K562 (cell line): ENCODE data around the gene BEST2. TPM values are rescaled to one million over a fixed set of nuclear protein-coding genes. Genes with fewer than 3 reads are reported as not detected.

Experiments
- ATAC-seq: fragments of 200-7000 bp; cut with Tn5 transposase; 3 replicates; pipeline ENCODE4 v1.9.1; 2020; ENCODE audit warnings: moderate library complexity
- BruUV-seq: library from RNA; stranded (reverse); fragments of 400-500 nt; replicated peaks from 2 replicates; lab custom pipeline; 2021; lab: Mats Ljungman, UMichigan
- CTCF ChIA-PET: fragments of 300-600 bp; formaldehyde crosslinking; extraction: SDS; loops from one replicate; lab custom pipeline; 2021; ENCODE audit warnings: low intra/inter-chr PET ratio; lab: Yijun Ruan, JAX
- POLR2A ChIA-PET: fragments of 300-600, 350-650 bp; sonication (Branson Sonifier 250); formaldehyde crosslinking; extraction: SDS; loops from one replicate; lab custom pipeline; 2021; ENCODE audit warnings: antibody characterized with exemption, inconsistent platforms; lab: Yijun Ruan, JAX
- DNase-seq, 4 experiments: peaks; one replicate each; pipeline versions ENCODE4 v3.0.0 to v3.0.0-alpha.2; 2011 to 2018; ENCODE audit warnings: low spot score in 3 of 4, mixed read lengths in 3 of 4; ENCODE audit errors: extremely low read depth in 1 of 4
- FAIRE-seq: peaks from 2 replicates; lab custom pipeline; 2011; peaks lifted over from hg19 to GRCh38; lab: Jason Lieb, UNC
- H2AFZ ChIP-seq: 2 replicates; pipeline ENCODE4 v1.6.0; 2011; ENCODE audit warnings: low read depth, low read length, control low read depth, inconsistent platforms
- H3K27ac ChIP-seq: fragments of 200-600 bp; 3 replicates; pipeline ENCODE4 v1.8.0; 2011; ENCODE audit warnings: low read depth, mild to moderate bottlenecking, control low read depth, inconsistent platforms, low read length, moderate library complexity, mixed read lengths; ENCODE audit errors: extremely low read depth
- H3K27me3 ChIP-seq, 2 experiments: fragments of 300-600 bp in 1 of 2; 2 replicates in 1 of 2; 3 replicates in 1 of 2; pipeline versions ENCODE4 v1.6.0 to v1.8.0; 2011; ENCODE audit warnings: inconsistent platforms in 2 of 2, low read length in 2 of 2, mild to moderate bottlenecking in 1 of 2, mixed read lengths in 1 of 2, moderate library complexity in 1 of 2; ENCODE audit not compliant: control insufficient read depth in 2 of 2, insufficient read depth in 2 of 2
- H3K36me3 ChIP-seq: fragments of 300-600 bp; 3 replicates; pipeline ENCODE4 v1.8.0; 2011; ENCODE audit warnings: mild to moderate bottlenecking, low read length, inconsistent platforms; ENCODE audit not compliant: control insufficient read depth, insufficient read depth
- H3K4me1 ChIP-seq, 2 experiments: fragments of 200-600 bp in 1 of 2; replicated peaks in 1 of 2; 2 replicates in 1 of 2; 3 replicates in 1 of 2; pipeline versions ENCODE4 v1.5.1 to v1.8.0; 2011; ENCODE audit warnings: inconsistent platforms in 2 of 2, low read length in 2 of 2, mild to moderate bottlenecking in 1 of 2, mixed read lengths in 1 of 2, moderate library complexity in 1 of 2; ENCODE audit not compliant: control insufficient read depth in 2 of 2, insufficient read depth in 2 of 2
- H3K4me2 ChIP-seq: 2 replicates; pipeline ENCODE4 v1.6.1; 2011; ENCODE audit warnings: low read length, control low read depth, inconsistent platforms, mixed read lengths; ENCODE audit not compliant: insufficient read depth
- H3K4me3 ChIP-seq: fragments of 200-600 bp; sonication (generic), shearing (Covaris generic); 2 replicates; pipeline ENCODE4 v1.5.1; 2016; ENCODE audit warnings: control low read depth, inconsistent platforms
- H3K79me2 ChIP-seq: fragments of 200-600 bp; 3 replicates; pipeline ENCODE4 v1.8.0; 2011; ENCODE audit warnings: low read length, inconsistent platforms; ENCODE audit not compliant: control insufficient read depth, insufficient read depth
- H3K9ac ChIP-seq, 2 experiments: 2 replicates each; pipeline versions ENCODE4 v1.6.0 to v1.6.1; 2011; ENCODE audit warnings: low read depth in 2 of 2, low read length in 2 of 2, control low read depth in 1 of 2, inconsistent platforms in 1 of 2, mild to moderate bottlenecking in 1 of 2, mixed read lengths in 1 of 2; ENCODE audit not compliant: insufficient read depth in 1 of 2
- H3K9me1 ChIP-seq: one replicate; pipeline ENCODE4 v1.6.0; 2011; ENCODE audit warnings: inconsistent platforms, mild to moderate bottlenecking, low read length, moderate library complexity; ENCODE audit not compliant: control insufficient read depth, insufficient read depth
- H3K9me3 ChIP-seq: replicated peaks from 2 replicates; pipeline ENCODE4 v1.5.1; 2011; ENCODE audit warnings: low read depth, low read length, inconsistent platforms; ENCODE audit not compliant: control insufficient read depth, insufficient read depth
- H4K20me1 ChIP-seq: replicated peaks from 2 replicates; pipeline ENCODE4 v1.6.1; 2011; ENCODE audit warnings: low read length, inconsistent platforms, mixed read lengths; ENCODE audit not compliant: control insufficient read depth, insufficient read depth
- DMBX1 ChIP-seq: fragments of 250-450 bp; sonication (Bioruptor Pico); IDR thresholded peaks from 2 replicates; pipeline ENCODE4 v1.8.0; 2022; ENCODE audit warnings: inconsistent platforms, mild to moderate bottlenecking, moderate library complexity, borderline replicate concordance
- EGR1 ChIP-seq: fragments of 450-650 bp; conservative IDR thresholded peaks from 2 replicates; pipeline ENCODE4 v1.6.1; 2017; ENCODE audit warnings: mild to moderate bottlenecking
- FOS ChIP-seq: IDR thresholded peaks from 3 replicates; pipeline ENCODE4 v1.6.1; 2011; ENCODE audit not compliant: insufficient read length; ENCODE audit errors: extremely low read depth
- FOXK1 ChIP-seq: sonication (generic); formaldehyde crosslinking; IDR thresholded peaks from 2 replicates; pipeline ENCODE4 v1.8.0; 2022; ENCODE audit warnings: missing genetic modification reagents, mild to moderate bottlenecking, borderline replicate concordance
- FOXM1 ChIP-seq, 2 experiments: fragments of 450-650 bp in 1 of 2; sonication (generic) in 1 of 2; formaldehyde crosslinking in 1 of 2; IDR thresholded peaks; 2 replicates each; pipeline versions ENCODE4 v1.6.1 to v1.9.0; 2017 to 2022; ENCODE audit warnings: low read depth in 2 of 2, mild to moderate bottlenecking in 2 of 2, missing genetic modification reagents in 1 of 2, moderate library complexity in 1 of 2
- FUS ChIP-seq: fragments of 200-400 bp; formaldehyde crosslinking; optimal IDR thresholded peaks from 2 replicates; pipeline ENCODE3; 2017; ENCODE audit warnings: low read depth, low read length
- MEF2D ChIP-seq: conservative IDR thresholded peaks from 2 replicates; pipeline ENCODE4 v1.6.1; 2016; ENCODE audit warnings: low read depth, missing genetic modification characterization, missing compliant biosample characterization
- PHB2 ChIP-seq: fragments of 450-650 bp; IDR thresholded peaks from 2 replicates; pipeline ENCODE4 v1.6.1; 2017; ENCODE audit warnings: low read depth
- PYGO2 ChIP-seq: fragments of 450-650 bp; IDR thresholded peaks from 2 replicates; pipeline ENCODE4 v1.6.1; 2016; ENCODE audit warnings: mild to moderate bottlenecking, missing genetic modification characterization, moderate library complexity, missing compliant biosample characterization
- RB1 ChIP-seq: fragments of 450-650 bp; IDR thresholded peaks from 2 replicates; pipeline ENCODE4 v1.6.1; 2017; ENCODE audit warnings: low read depth, mild to moderate bottlenecking
- SMARCB1 ChIP-seq: IDR thresholded peaks from 2 replicates; pipeline ENCODE4 v1.6.1; 2011; ENCODE audit warnings: improper control_type of control experiment, low read depth; ENCODE audit not compliant: insufficient read length
- SUPT5H ChIP-seq: fragments of 450-650 bp; IDR thresholded peaks from 2 replicates; pipeline ENCODE4 v1.6.1; 2016
- U2AF2 ChIP-seq: fragments of 200-400 bp; formaldehyde crosslinking; optimal IDR thresholded peaks from 2 replicates; pipeline ENCODE3; 2017; ENCODE audit warnings: low read depth, mild to moderate bottlenecking, low read length
- ZKSCAN8 ChIP-seq: fragments of 200-800 bp; sonication (Bioruptor generic); IDR thresholded peaks from 2 replicates; pipeline ENCODE4 v1.6.1; 2016; ENCODE audit warnings: missing genetic modification characterization, missing compliant biosample characterization
- ZNF589 ChIP-seq: fragments of 200-800 bp; sonication (Bioruptor generic); IDR thresholded peaks from 2 replicates; pipeline ENCODE4 v1.6.1; 2016; ENCODE audit warnings: low read depth, missing genetic modification characterization, missing compliant biosample characterization
- ZNF644 ChIP-seq: fragments of 200-800 bp; sonication (Bioruptor generic); IDR thresholded peaks from 2 replicates; pipeline ENCODE4 v1.6.1; 2016; ENCODE audit warnings: low read depth, missing genetic modification characterization, missing compliant biosample characterization
- WGBS: fragments of 100-300 bp; shearing (Covaris generic); methylation state at CpG from one replicate; pipeline ENCODE4 v1.1.6; 2016; ENCODE audit warnings: low coverage, mixed read lengths; ENCODE audit not compliant: insufficient coverage; ENCODE audit errors: missing lambda C conversion rate; 5-methylcytosine and 5-hydroxymethylcytosine counted together
- in situ Hi-C: fragments of 300-500 bp; cut with MboI; formaldehyde crosslinking; loops from 4 replicates; pipeline ENCODE4 v1.15.0; 2018; ENCODE audit warnings: inconsistent platforms, mixed read lengths
- intact Hi-C: fragments of 100-400 bp; cut with micrococcal nuclease; formaldehyde crosslinking; loops from 2 replicates; pipeline ENCODE4 v1.14.2; 2022
- polyA plus RNA-seq, 8 experiments: library from polyadenylated mRNA; depleted of rRNA in 4 of 8; stranded (reverse) in 5 of 8; unstranded in 3 of 8; fragments of >200 nt; fragmentation: Nextera tagmentation in 2 of 8; fragmentation: Illumina TruSeq in 1 of 8; extraction: Ambion mirVana in 2 of 8; extraction: Trizol in 1 of 8; gene quantifications; 2 replicates each; pipeline versions ENCODE4 v1.2.1 to v1.2.3, GENCODE V29; 2011 to 2014; ENCODE audit warnings: inconsistent platforms in 1 of 8, missing spikeins in 1 of 8
- total RNA-seq, 7 experiments: library from RNA; depleted of rRNA in 6 of 7; stranded (reverse); fragments of >200 nt in 6 of 7; fragmentation: Illumina TruSeq in 2 of 7; extraction: Trizol in 2 of 7; gene quantifications; 2 replicates each; pipeline versions ENCODE4 v1.2.1 to v1.2.3, GENCODE V29; 2011 to 2021; ENCODE audit warnings: low replicate concordance in 1 of 7
- TF ChIP-seq, protein P1 (sequence below): fragments of 200-800 bp; sonication (Bioruptor generic); IDR thresholded peaks from 2 replicates; pipeline ENCODE4 v1.6.1; 2016; ENCODE audit warnings: missing genetic modification characterization, missing compliant biosample characterization

BEST2 gene
- total and polyA plus RNA-seq, 9 of the 15 experiments (the other 6 are each of a cell fraction or from before 2014, with no cell fraction given), result not detected

DNA sequence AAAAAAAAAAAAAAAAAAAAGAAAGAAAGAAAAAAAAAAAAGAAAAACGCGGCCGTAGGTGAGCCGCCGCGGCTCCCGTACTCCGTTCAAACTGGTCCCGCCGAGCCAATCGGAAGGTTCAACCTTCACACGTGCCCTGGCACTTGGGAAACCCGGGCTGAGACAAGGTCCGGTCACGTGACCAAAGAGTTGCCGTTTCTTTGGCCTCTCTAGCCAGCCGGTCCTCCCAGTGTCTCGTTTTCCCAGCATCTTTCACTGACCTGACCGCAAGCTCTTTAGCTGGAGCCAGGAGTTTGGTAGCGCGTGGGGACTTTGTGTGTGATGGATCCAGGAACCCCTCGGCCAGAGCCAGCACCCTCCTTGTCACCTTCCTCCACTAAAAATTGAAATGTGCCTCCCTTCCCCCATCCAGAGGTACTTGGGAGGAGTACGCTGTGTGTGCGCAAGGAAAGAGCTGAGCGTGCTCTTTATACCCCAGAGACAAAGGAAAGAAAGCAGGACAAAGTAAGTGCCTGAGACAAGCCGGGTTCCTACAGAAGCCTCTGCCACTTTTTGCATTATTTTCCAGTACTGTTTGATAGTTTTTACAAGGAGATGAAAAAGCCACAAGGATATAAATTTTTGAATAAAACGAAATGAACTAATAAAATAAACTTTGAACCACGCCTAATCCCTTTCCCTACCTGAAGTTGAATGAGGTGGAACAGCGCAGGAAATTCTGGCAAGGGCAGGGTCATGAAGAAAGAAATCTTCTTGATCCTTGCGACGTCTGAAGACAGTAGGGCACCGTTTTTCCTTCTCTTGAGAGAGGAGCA, 28.8 kb upstream of the BEST2 start:
- Histone ChIP-seq H3K27me3 (no peaks in the 10 kb centered on the region), H3K9me1 (peaks cover 3% of the 10 kb centered on the region), H3K9me3 (no peaks in the 10 kb centered on the region), H3K79me2 (peaks cover 65% of the 10 kb centered on the region), H3K4me1 (peaks cover 10 to 44% of the 10 kb centered on the region in 2 experiments; a peak in 3 of 5 replicates), H3K4me3 (peak overlapping the region; percentile 82), H4K20me1 (peaks cover 17% of the 10 kb centered on the region; the same call in 1 of the 2 replicates), H3K9ac (peak overlapping the region; percentile 89 to 99), H3K4me2 (peak overlapping the region; percentile 92), H3K27ac (peak overlapping the region; percentile 87), H2AFZ (peak overlapping the region; percentile 78), H3K36me3 (peaks cover 32% of the 10 kb centered on the region)
- BruUV-seq, result TSS peak; percentile 97
- under 1% methylated on average over 30 of the region's 32 CpGs for WGBS
- DNase-seq, result peak; percentile 88 to 100 (median 94)
- FAIRE-seq, result peak; percentile 98
- peak; percentile 83 for ATAC-seq
- ChIA-PET POLR2A (interaction anchor here (0.5 to 4.4 kb wide), 21 partner anchors 10 to 1361 kb away, joined by 3 to 50 read pairs (median 3); partner anchors contain the start of genes DHPS, GCDH, GET3 and JUNB), CTCF (no interaction called here)
- intact Hi-C loops, result loop anchor here (1.0 kb wide), 1 partner anchor 11 kb away; no protein-coding TSS in a partner anchor
- in situ Hi-C loops, result no loop called here
- TF ChIP-seq, protein P1, sequence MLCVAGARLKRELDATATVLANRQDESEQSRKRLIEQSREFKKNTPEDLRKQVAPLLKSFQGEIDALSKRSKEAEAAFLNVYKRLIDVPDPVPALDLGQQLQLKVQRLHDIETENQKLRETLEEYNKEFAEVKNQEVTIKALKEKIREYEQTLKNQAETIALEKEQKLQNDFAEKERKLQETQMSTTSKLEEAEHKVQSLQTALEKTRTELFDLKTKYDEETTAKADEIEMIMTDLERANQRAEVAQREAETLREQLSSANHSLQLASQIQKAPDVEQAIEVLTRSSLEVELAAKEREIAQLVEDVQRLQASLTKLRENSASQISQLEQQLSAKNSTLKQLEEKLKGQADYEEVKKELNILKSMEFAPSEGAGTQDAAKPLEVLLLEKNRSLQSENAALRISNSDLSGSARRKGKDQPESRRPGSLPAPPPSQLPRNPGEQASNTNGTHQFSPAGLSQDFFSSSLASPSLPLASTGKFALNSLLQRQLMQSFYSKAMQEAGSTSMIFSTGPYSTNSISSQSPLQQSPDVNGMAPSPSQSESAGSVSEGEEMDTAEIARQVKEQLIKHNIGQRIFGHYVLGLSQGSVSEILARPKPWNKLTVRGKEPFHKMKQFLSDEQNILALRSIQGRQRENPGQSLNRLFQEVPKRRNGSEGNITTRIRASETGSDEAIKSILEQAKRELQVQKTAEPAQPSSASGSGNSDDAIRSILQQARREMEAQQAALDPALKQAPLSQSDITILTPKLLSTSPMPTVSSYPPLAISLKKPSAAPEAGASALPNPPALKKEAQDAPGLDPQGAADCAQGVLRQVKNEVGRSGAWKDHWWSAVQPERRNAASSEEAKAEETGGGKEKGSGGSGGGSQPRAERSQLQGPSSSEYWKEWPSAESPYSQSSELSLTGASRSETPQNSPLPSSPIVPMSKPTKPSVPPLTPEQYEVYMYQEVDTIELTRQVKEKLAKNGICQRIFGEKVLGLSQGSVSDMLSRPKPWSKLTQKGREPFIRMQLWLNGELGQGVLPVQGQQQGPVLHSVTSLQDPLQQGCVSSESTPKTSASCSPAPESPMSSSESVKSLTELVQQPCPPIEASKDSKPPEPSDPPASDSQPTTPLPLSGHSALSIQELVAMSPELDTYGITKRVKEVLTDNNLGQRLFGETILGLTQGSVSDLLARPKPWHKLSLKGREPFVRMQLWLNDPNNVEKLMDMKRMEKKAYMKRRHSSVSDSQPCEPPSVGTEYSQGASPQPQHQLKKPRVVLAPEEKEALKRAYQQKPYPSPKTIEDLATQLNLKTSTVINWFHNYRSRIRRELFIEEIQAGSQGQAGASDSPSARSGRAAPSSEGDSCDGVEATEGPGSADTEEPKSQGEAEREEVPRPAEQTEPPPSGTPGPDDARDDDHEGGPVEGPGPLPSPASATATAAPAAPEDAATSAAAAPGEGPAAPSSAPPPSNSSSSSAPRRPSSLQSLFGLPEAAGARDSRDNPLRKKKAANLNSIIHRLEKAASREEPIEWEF (CRISPR knock-in tag), result no peak; the same call in 1 of the 2 replicates
- TF ChIP-seq MEF2D (tag) (0 out of 2 replicates have a peak, but pooled peaks have one; percentile 51), FOXM1 (IDR thresholded peaks at IDR 0.05; ENCODE audit: low read depth) (peak; percentile 81), FOXM1 (CRISPR knock-in tag; IDR thresholded peaks at IDR 0.05; ENCODE audit: low read depth) (no peak), PHB2 (no peak), ZNF589 (CRISPR knock-in tag) (peak; percentile 64; the same call in 1 of the 2 replicates), SUPT5H (peak; percentile 84), FOXK1 (CRISPR knock-in tag) (no peak), EGR1 (peak; percentile 55; the same call in 1 of the 2 replicates), SMARCB1 (no peak), ZNF644 (tag) (peak; percentile 59; the same call in 1 of the 2 replicates), RB1 (no peak; the same call in 1 of the 2 replicates), FOS (peak; percentile 43), ZKSCAN8 (CRISPR knock-in tag) (peak; percentile 33; the same call in 1 of the 2 replicates), U2AF2 (no peak), PYGO2 (tag) (no peak), DMBX1 (peak; percentile 76; the same call in 1 of the 2 replicates), FUS (no peak)
